Esophagus (tissue), 2 donors: ENCODE data around the gene CDK18. TPM values are rescaled to one million over a fixed set of nuclear protein-coding genes. Genes with fewer than 3 reads are reported as not detected.

ENCODE experiments used
- H3K27ac ChIP-seq, 2 donors: one replicate each; pipeline ENCODE4 v1.5.1; 2013; ENCODE audit warnings: low read depth in 2 of 2, mild to moderate bottlenecking in 2 of 2, inconsistent platforms in 1 of 2, low read length in 1 of 2, moderate library complexity in 1 of 2
- H3K27me3 ChIP-seq, 2 donors: one replicate each; pipeline ENCODE4 v1.6.1; 2013; ENCODE audit warnings: low read length in 2 of 2, control low read depth in 1 of 2, mild to moderate bottlenecking in 1 of 2; ENCODE audit not compliant: insufficient read depth in 2 of 2, control insufficient read depth in 1 of 2
- H3K36me3 ChIP-seq, 2 donors: one replicate each; pipeline ENCODE4 v1.6.1; 2013; ENCODE audit warnings: low read length in 1 of 2; ENCODE audit not compliant: control insufficient read depth in 2 of 2, insufficient read depth in 2 of 2
- H3K4me1 ChIP-seq, 2 donors: one replicate each; pipeline ENCODE4 v1.6.1; 2013; ENCODE audit warnings: low read length in 1 of 2; ENCODE audit not compliant: control insufficient read depth in 2 of 2, insufficient read depth in 2 of 2
- H3K4me3 ChIP-seq, 2 donors: one replicate each; pipeline ENCODE4 v1.5.1; 2013; ENCODE audit warnings: low read length in 2 of 2, mild to moderate bottlenecking in 2 of 2, low read depth in 1 of 2, moderate library complexity in 1 of 2
- H3K9me3 ChIP-seq, 2 donors: one replicate each; pipeline ENCODE4 v1.6.1; 2013; ENCODE audit warnings: mild to moderate bottlenecking in 2 of 2, low read depth in 1 of 2, low read length in 1 of 2, moderate library complexity in 1 of 2; ENCODE audit not compliant: control insufficient read depth in 2 of 2, insufficient read depth in 1 of 2
- WGBS, 2 donors: extraction: QIAGEN DNeasy Blood & Tissue Kit; methylation state at CpG; one replicate each; pipeline ENCODE4 v1.1.7; 2013; 5-methylcytosine and 5-hydroxymethylcytosine counted together
- polyA plus RNA-seq, 2 donors: library from polyadenylated mRNA; stranded (reverse); fragments of 200-250 nt; gene quantifications; one replicate each; pipeline ENCODE4 v1.2.3, GENCODE V29; 2013
- donor health status: healthy with polysubstance abuse.
- donor health status: Bipolar disorder and iron deficiency.

The CDK18 gene
- polyA plus RNA-seq, 2 donors = 3.5 to 9.0 TPM

DNA sequence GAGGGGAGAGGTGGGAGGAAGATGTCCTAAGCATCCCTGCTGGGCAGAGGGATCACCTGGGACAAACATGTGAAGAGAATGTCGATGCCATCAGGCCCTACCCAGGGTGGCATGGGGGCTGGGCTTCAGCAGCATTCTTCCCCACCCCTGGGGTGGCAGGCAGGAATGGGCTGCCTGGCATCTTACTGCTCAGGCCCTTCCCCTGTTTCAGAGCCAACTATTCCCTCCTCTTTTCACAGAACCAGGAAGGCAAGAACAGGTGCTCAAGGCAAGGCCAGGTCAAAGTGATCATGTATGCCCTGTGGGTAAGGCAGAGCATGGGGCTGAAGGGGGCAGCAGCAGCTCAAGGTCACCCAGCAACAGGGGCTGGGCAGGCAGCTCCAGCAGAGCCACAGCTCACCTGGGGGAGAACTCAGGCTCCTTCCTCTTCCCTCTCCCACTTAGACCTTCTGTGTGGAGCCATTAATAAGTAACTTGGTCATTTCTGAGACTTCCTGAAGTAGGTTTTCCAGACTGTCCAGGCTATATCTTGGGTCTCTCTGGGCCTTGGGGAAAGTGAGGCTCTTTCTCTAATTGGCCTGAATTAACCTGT lies 70.9 kb downstream of the CDK18 start:
- H3K27ac ChIP-seq = no peak overlapping the region
- WGBS, 2 donors = 56 to 58% methylated on average over 1 of the region's 1 CpG
- H3K9me3 ChIP-seq = no peaks in the 10 kb centered on the region
- H3K4me3 ChIP-seq = no peak overlapping the region
- no peaks in the 10 kb centered on the region for H3K36me3 ChIP-seq
- H3K27me3 ChIP-seq = no peaks in the 10 kb centered on the region
- H3K4me1 ChIP-seq = no peaks in the 10 kb centered on the region

DNA sequence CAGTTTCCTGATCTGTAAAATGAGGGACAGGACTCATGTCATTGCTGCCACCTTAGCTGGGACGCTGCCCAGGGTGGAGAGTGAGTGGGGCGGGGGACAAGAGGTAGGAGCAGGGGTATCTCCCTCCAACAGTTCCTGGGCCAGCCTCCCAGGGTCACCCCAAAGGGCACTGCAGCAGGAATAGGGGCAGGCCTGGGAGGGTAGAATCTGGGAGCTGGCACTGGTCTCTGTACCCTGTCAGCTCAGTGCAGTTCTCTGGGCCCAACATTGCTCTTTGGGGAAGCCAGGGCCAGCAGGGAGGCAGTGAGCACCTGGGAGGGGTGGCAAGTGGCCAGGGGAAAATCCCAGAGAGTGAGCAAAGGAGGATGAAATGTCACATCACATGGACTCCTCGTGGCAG lies 71.5 kb downstream of the CDK18 start:
- Histone ChIP-seq H3K9me3 (no peaks in the 10 kb centered on the region), H3K4me1 (no peaks in the 10 kb centered on the region), H3K36me3 (no peaks in the 10 kb centered on the region), H3K27me3 (no peaks in the 10 kb centered on the region), H3K27ac (no peak overlapping the region), H3K4me3 (no peak overlapping the region)
- 72 to 74% methylated on average over 3 of the region's 3 CpGs for WGBS, 2 donors

DNA sequence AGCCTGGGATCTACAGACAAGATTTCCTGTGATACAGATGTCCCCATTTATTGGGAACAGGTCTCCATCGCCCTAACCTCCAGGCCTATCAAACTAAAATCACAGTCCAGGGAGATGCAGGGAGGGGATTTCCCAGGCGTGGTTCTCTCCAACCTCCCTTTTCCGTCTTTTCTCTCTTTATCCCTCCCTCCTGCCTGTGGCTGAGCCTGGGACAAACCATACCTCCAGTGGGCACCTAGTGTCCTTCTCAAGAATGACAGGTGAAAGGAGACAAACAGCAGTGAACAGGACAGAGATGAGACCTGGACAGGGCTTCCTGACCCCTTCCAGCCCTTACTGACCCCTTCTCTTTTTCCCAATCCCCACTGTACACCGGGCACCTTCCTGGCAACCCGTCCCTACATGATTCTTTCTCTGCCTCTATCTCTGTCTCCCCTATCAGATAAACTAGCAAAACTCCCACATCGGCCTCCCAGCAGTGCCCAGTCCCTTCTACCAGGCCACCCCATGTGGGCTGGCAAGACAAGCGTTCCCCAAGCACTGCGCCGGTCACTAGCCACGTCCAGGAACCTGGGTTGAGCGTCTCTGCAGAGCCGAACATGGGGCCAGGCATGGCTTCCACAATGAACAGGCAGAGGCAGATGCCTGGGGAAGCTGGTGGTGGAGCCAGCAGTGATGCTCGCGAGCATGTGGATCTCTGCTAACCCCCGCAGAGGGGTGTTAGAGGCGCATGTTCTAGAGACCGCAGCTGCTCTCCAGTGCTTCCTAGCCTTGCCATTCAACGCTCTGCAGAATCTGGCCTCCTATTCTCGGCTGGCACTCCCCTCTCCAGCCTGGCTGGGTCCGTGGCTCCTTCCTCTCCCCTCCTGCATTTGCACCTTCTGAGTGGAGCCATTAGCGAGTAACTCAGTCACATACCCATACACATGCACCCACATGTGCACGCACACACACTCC lies 72.6 kb downstream of the CDK18 start:
- H3K27ac ChIP-seq = no peak overlapping the region
- 80 to 81% methylated on average over 22 of the region's 22 CpGs for WGBS, 2 donors
- H3K27me3 ChIP-seq = no peaks in the 10 kb centered on the region
- H3K4me3 ChIP-seq = no peak overlapping the region
- no peaks in the 10 kb centered on the region for H3K9me3 ChIP-seq
- H3K36me3 ChIP-seq = no peaks in the 10 kb centered on the region
- H3K4me1 ChIP-seq = no peaks in the 10 kb centered on the region

DNA sequence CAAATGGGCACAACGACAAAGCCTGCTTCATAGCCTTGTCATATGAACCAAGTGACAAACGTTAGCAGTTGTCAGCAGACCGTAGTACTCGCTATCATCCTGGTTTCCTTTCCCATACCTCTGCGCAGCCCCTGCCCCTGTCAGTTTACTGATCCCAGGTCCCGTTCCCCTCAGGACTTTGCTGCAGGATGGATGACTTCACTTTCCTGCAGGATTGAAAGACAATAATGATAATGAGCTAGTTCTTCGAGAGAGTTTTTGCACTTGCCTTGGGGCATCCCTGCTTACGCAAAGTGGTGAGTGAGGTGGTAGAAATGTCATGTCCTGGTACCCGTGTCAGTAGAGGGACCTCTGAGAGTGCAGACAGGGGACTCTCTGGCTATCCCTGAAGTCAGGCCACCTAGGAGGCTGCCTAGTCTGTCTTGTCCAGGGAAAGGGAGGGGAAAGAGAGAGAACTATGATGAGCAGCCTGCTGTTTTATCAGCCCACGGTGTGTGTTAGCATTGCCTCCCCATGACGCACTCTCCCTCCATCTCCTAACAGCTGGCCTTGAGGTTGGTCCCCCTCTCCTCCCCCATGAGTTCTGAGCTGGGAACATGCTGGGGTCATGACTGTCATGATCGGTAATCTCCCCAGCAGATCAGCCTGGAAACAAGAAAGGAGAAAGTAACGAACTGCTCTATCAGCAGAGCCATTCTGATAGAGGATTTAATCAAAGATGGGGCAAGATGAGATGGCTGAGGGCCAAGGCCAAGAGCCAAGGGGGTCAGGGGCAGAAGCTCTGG lies 73.6 kb downstream of the CDK18 start:
- H3K27me3 ChIP-seq = no peaks in the 10 kb centered on the region
- no peaks in the 10 kb centered on the region for H3K9me3 ChIP-seq
- 67 to 70% methylated on average over 13 of the region's 13 CpGs for WGBS, 2 donors
- H3K4me1 ChIP-seq = peaks cover 3 to 9% of the 10 kb centered on the region in 2 donors
- H3K27ac ChIP-seq = no peak overlapping the region
- H3K36me3 ChIP-seq = no peaks in the 10 kb centered on the region
- no peak overlapping the region for H3K4me3 ChIP-seq

DNA sequence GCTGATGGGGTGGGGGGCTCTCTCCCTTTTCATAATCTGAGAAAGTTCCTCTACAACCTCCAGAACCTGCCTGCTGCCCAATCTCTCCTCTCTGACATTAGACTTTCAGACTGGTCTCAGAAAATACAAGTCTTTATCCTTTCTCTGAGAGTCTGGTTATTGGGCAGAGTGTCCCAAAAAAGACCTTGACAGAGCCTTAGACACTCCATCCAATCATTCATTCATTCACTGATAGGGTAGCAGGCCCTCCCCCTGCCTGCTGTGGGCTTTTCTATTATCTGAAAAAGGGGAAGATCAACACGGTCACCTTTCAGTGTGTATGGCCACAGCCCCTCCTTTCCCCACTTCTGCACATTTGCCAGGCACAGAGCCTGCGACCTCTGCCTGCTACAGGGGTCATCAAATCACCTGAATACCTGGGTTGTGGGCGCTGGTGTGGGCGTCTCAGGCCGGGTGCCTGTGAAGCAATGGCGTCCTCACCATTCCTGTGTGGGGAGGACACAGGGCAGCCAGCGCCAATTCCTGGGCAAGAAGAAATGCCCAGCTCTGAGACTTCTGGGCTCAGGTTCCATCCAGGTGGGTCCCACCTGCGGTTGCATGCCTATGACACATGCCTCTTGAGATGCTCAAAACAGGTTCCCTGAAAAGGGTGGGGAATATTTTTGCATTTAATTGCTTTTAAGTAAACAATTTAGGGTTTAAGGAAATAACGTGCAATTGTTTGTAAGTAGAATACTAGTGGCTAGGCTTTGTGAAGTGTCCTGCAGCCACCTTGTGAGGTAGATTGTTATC lies 74.5 kb downstream of the CDK18 start:
- H3K9me3 ChIP-seq = no peaks in the 10 kb centered on the region
- no peaks in the 10 kb centered on the region for H3K36me3 ChIP-seq
- 66 to 72% methylated on average over 9 of the region's 9 CpGs for WGBS, 2 donors
- H3K27ac ChIP-seq = no peak overlapping the region
- no peak overlapping the region for H3K4me3 ChIP-seq
- peaks cover 3 to 9% of the 10 kb centered on the region in 2 donors for H3K4me1 ChIP-seq
- H3K27me3 ChIP-seq = no peaks in the 10 kb centered on the region

DNA sequence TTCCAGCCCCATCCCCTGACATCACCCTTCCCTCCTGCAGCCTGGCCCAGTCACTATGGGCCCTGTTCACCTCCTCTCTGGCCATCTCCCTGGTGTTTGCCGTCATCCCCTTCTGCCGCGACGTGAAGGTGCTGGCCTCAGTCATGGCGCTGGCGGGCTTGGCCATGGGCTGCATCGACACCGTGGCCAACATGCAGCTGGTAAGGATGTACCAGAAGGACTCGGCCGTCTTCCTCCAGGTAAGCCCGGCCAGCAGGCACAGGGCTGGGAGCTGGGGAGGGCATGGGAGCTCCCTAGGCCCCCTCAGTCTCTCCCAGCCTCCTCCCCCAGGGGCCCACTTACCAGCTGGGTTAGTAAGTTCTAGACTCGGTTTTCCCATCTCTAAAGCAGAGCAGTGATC lies 75.2 kb downstream of the CDK18 start:
- H3K36me3 ChIP-seq = no peaks in the 10 kb centered on the region
- H3K27ac ChIP-seq = no peak overlapping the region
- peaks cover 3 to 12% of the 10 kb centered on the region in 2 donors for H3K4me1 ChIP-seq
- whole genome bisulfite sequencing, 2 donors = 90 to 93% methylated on average over 12 of the region's 12 CpGs
- no peaks in the 10 kb centered on the region for H3K27me3 ChIP-seq
- H3K4me3 ChIP-seq = no peak overlapping the region
- no peaks in the 10 kb centered on the region for H3K9me3 ChIP-seq

DNA sequence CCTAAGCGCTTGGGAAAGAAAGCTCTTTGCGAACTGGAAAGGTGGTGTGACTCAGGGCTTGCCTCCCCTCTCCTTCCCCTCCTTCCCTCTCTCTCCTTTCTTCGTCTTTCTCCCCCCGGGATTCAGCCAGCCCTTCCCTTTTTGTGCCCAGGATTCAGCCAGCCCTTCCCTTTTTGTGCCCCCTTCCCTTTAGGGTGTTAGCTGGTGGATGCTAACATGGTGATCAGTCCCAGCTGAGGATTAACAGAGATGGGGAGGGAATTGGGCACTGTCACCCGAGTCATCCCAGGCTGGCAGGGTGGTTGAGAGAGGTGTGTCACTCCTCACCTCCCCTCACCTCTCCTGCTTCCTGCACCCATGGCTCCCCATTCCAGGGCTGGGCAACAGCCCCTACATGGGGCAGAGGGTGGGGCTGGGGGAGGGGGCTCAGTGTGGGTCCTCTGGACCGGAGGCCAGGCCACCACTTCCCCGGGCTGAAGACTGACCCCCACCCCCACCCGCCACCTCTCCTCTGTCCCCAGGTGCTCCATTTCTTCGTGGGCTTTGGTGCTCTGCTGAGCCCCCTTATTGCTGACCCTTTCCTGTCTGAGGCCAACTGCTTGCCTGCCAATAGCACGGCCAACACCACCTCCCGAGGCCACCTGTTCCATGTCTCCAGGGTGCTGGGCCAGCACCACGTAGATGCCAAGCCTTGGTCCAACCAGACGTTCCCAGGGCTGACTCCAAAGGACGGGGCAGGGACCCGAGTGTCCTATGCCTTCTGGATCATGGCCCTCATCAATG lies 75.9 kb downstream of the CDK18 start:
- no peaks in the 10 kb centered on the region for H3K27me3 ChIP-seq
- no peak overlapping the region for H3K4me3 ChIP-seq
- 82 to 86% methylated on average over 15 of the region's 15 CpGs for WGBS, 2 donors
- H3K27ac ChIP-seq = no peak overlapping the region
- peaks cover 3 to 13% of the 10 kb centered on the region in 2 donors for H3K4me1 ChIP-seq
- no peaks in the 10 kb centered on the region for H3K36me3 ChIP-seq
- H3K9me3 ChIP-seq = no peaks in the 10 kb centered on the region

DNA sequence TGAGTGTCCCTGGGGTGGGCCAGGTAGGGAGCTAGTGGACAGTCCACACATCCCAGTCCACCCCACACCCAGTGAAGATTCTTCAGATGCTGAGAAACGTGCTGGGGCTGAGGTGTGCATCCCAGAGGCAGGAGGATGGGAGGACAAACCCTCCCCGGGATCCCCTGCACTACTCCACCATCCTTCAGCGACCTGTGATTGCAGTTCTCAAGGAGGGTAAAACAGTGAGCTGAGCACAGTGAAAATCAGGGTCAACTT lies 76.4 kb downstream of the CDK18 start:
- H3K4me3 ChIP-seq = no peak overlapping the region
- WGBS, 2 donors = 77 to 85% methylated on average over 3 of the region's 3 CpGs
- H3K4me1 ChIP-seq = peaks cover 3 to 17% of the 10 kb centered on the region in 2 donors
- no peaks in the 10 kb centered on the region for H3K36me3 ChIP-seq
- no peaks in the 10 kb centered on the region for H3K27me3 ChIP-seq
- H3K27ac ChIP-seq = no peak overlapping the region
- no peaks in the 10 kb centered on the region for H3K9me3 ChIP-seq
